SU-DHL-6 (cell line): ENCODE data around the gene KLK12.

Source experiments
- EZH2phosphoT487 ChIP-seq: fragments of 200-600 bp; sonication (generic), shearing (Covaris generic); conservative IDR thresholded peaks from 2 replicates; pipeline ENCODE4 v1.6.1; 2018; ENCODE audit warnings: mild to moderate bottlenecking, antibody characterized with exemption, low read length, moderate library complexity, mixed read lengths
- TF ChIP-seq, protein P1 (sequence below): fragments of 200-600 bp; sonication (generic); IDR thresholded peaks from one replicate; pipeline ENCODE4 v1.5.1; 2017; ENCODE audit warnings: antibody characterized with exemption, mild to moderate bottlenecking, low read length, moderate library complexity; ENCODE audit not compliant: insufficient read depth, poor library complexity, severe bottlenecking

- TF ChIP-seq, protein P1, sequence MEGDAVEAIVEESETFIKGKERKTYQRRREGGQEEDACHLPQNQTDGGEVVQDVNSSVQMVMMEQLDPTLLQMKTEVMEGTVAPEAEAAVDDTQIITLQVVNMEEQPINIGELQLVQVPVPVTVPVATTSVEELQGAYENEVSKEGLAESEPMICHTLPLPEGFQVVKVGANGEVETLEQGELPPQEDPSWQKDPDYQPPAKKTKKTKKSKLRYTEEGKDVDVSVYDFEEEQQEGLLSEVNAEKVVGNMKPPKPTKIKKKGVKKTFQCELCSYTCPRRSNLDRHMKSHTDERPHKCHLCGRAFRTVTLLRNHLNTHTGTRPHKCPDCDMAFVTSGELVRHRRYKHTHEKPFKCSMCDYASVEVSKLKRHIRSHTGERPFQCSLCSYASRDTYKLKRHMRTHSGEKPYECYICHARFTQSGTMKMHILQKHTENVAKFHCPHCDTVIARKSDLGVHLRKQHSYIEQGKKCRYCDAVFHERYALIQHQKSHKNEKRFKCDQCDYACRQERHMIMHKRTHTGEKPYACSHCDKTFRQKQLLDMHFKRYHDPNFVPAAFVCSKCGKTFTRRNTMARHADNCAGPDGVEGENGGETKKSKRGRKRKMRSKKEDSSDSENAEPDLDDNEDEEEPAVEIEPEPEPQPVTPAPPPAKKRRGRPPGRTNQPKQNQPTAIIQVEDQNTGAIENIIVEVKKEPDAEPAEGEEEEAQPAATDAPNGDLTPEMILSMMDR: no peak
- no peak for TF ChIP-seq EZH2phosphoT487
Observed at GRCh38 chr19:51036519-51036918, 1.7 kb upstream of the KLK12 start.
